Measurements from ENCODE around the gene KRT222. TPM values are rescaled to one million over a fixed set of nuclear protein-coding genes. Genes with fewer than 3 reads are reported as not detected.

Gene KRT222
- total and polyA plus RNA-seq, 8 donors, result 0.21 to 0.61 (median 0.38) TPM; not detected in 1

DNA sequence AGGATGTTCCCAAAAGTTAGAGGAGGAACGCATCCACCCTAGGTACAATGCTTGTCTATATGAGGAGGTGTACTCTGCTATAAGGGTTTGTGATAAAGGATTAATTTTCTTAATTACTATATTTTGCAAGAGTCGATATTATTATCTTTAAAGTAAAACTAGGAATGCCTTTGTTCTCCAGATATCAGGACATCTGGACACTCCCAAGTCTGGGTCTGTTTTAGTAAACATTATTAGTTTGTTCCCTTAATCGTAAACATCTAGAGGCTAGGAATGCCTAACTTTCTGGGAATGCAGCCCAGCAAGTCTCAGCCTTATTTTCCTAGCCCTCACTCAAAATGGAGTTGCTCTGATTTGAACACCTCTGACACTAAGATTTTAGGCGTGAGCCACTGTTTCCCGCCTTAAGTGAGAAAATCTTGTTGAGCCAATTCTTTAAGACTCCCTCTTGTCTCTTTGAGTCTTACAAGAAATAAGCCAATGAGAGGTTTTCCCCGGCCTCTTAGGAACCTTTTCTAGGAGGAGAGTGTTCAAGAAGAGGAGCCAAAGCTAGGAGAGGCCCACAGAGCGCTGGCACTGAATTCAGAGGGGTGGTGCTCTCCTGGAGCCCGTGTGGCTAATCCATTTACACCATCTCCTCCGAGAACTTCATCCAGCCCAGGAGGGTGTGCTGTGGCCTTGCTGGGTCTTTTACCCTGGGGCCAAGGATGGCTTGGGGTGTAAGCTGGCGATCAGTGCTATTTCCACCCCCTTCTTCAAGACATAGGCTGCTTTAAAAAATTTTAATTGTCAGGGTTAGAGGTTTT lies 58.2 kb downstream of the KRT222 start:
- peak; percentile 88 for ATAC-seq
- intact Hi-C loops (cut with DNase I), result no loop called here
- H3K27ac ChIP-seq, result peak overlapping the region; percentile 50 to 55

DNA sequence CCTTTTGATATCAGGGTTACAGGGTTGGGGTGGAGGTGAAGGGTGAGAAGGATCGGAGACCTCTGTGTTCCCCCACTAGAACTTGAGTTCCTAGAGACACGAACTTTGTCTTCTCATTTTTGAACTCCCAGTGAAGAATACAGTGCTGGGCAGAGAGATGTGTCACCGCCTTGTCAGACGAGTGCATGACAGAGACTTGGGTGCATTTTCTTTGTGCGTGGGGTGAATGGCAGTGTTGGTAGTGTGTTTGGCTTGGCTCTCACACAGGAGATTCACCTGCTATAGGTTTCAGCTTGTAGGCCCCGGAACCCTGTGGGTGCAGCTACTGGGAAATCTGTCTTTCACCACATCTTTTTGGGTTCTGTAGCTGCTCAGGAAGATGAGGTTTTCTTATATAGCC lies 59.7 kb downstream of the KRT222 start:
- peaks cover 5 to 15% of the 10 kb centered on the region in 2 donors for H3K4me1 ChIP-seq
- intact Hi-C loops (cut with DNase I), result no loop called here

More for the DNA sequence above, 58.2 kb downstream of the KRT222 start:
- peak in 1 of 4 donors; percentile 49 for DNase-seq
- Histone ChIP-seq H3K27me3 (no peaks in the 10 kb centered on the region), H3K36me3 (no peaks in the 10 kb centered on the region), H3K4me3 (no peak overlapping the region), H3K4me1 (peaks cover 5 to 15% of the 10 kb centered on the region in 2 donors), H3K9me3 (no peaks in the 10 kb centered on the region)
- TF ChIP-seq, protein P1, sequence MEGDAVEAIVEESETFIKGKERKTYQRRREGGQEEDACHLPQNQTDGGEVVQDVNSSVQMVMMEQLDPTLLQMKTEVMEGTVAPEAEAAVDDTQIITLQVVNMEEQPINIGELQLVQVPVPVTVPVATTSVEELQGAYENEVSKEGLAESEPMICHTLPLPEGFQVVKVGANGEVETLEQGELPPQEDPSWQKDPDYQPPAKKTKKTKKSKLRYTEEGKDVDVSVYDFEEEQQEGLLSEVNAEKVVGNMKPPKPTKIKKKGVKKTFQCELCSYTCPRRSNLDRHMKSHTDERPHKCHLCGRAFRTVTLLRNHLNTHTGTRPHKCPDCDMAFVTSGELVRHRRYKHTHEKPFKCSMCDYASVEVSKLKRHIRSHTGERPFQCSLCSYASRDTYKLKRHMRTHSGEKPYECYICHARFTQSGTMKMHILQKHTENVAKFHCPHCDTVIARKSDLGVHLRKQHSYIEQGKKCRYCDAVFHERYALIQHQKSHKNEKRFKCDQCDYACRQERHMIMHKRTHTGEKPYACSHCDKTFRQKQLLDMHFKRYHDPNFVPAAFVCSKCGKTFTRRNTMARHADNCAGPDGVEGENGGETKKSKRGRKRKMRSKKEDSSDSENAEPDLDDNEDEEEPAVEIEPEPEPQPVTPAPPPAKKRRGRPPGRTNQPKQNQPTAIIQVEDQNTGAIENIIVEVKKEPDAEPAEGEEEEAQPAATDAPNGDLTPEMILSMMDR (IDR thresholded peaks at IDR 0.05), result no peak

More for the DNA sequence above, 59.7 kb downstream of the KRT222 start:
- no peak for ATAC-seq
- H3K4me3 ChIP-seq, result no peak overlapping the region
- no peaks in the 10 kb centered on the region for H3K36me3 ChIP-seq
- no peaks in the 10 kb centered on the region for H3K9me3 ChIP-seq
- no peaks in the 10 kb centered on the region for H3K27me3 ChIP-seq
- no peak overlapping the region for H3K27ac ChIP-seq
- TF ChIP-seq, protein P1 (IDR thresholded peaks at IDR 0.05), result no peak
- DNase-seq, result no peak

Other genes starting within 250 kb of the KRT222 start
- gene TOP2A, start 247.3 kb downstream of the KRT222 start, total RNA-seq, result 10 to 100 TPM; 18.1 to 40.0 TPM
- 100 to 1,000 TPM; 116 to 314 (median 158) TPM for gene TOP2A, start 247.3 kb downstream of the KRT222 start, polyA plus RNA-seq (ENCODE audit: insufficient read length in 6 of 6)
- gene IGFBP4, start 221.7 kb downstream of the KRT222 start, total RNA-seq, result 100 to 1,000 TPM; 333 to 407 TPM
- 100 to 1,000 TPM; 207 to 257 (median 227) TPM for gene IGFBP4, start 221.7 kb downstream of the KRT222 start, polyA plus RNA-seq (ENCODE audit: insufficient read length in 6 of 6)
- 1 to 10 TPM in 1 of 2 donors, under 1 TPM in 1; 0.23 to 1.6 TPM for gene TNS4, start 163.6 kb downstream of the KRT222 start, total RNA-seq
- gene TNS4, start 163.6 kb downstream of the KRT222 start, polyA plus RNA-seq (ENCODE audit: insufficient read length in 6 of 6), result under 1 TPM in 4 of 6 donors, not detected in 2; 0.03 to 0.18 (median 0.13) TPM
- 1 to 10 TPM in 1 of 2 donors, under 1 TPM in 1; 0.35 to 1.6 TPM for gene CCR7, start 99.7 kb downstream of the KRT222 start, total RNA-seq
- 1 to 10 TPM in 2 of 6 donors, under 1 TPM in 4; 0.48 to 1.3 (median 0.79) TPM for gene CCR7, start 99.7 kb downstream of the KRT222 start, polyA plus RNA-seq (ENCODE audit: insufficient read length in 6 of 6)
- 10 to 100 TPM; 83.9 to 87.6 TPM for gene SMARCE1, start 17.4 kb downstream of the KRT222 start, total RNA-seq
- gene SMARCE1, start 17.4 kb downstream of the KRT222 start, polyA plus RNA-seq (ENCODE audit: insufficient read length in 6 of 6), result 100 to 1,000 TPM; 217 to 262 (median 235) TPM
- not detected for gene KRT24, start 38.6 kb upstream of the KRT222 start, total RNA-seq
- gene KRT24, start 38.6 kb upstream of the KRT222 start, polyA plus RNA-seq (ENCODE audit: insufficient read length in 6 of 6), result not detected
- gene KRT25, start 90.2 kb upstream of the KRT222 start, total RNA-seq, result not detected
- gene KRT25, start 90.2 kb upstream of the KRT222 start, polyA plus RNA-seq (ENCODE audit: insufficient read length in 6 of 6), result not detected
- gene KRT26, start 107.0 kb upstream of the KRT222 start, total RNA-seq, result not detected
- not detected for gene KRT26, start 107.0 kb upstream of the KRT222 start, polyA plus RNA-seq (ENCODE audit: insufficient read length in 6 of 6)
- under 1 TPM; 0.44 to 0.55 TPM for gene KRT27, start 117.4 kb upstream of the KRT222 start, total RNA-seq
- gene KRT27, start 117.4 kb upstream of the KRT222 start, polyA plus RNA-seq (ENCODE audit: insufficient read length in 6 of 6), result under 1 TPM in 5 of 6 donors, not detected in 1; 0.18 to 0.64 (median 0.38) TPM
- gene KRT28, start 134.8 kb upstream of the KRT222 start, total RNA-seq, result not detected
- gene KRT28, start 134.8 kb upstream of the KRT222 start, polyA plus RNA-seq (ENCODE audit: insufficient read length in 6 of 6), result not detected
- 10 to 100 TPM; 42.0 to 43.2 TPM for gene KRT10, start 157.4 kb upstream of the KRT222 start, total RNA-seq
- gene KRT10, start 157.4 kb upstream of the KRT222 start, polyA plus RNA-seq (ENCODE audit: insufficient read length in 6 of 6), result 10 to 100 TPM; 30.5 to 58.2 (median 41.3) TPM
- not detected for gene KRT12, start 202.0 kb upstream of the KRT222 start, total RNA-seq
- under 1 TPM in 3 of 6 donors, not detected in 3; 0.10 to 0.26 (median 0.21) TPM for gene KRT12, start 202.0 kb upstream of the KRT222 start, polyA plus RNA-seq (ENCODE audit: insufficient read length in 6 of 6)
- gene KRT20, start 220.1 kb upstream of the KRT222 start, total RNA-seq, result not detected
- under 1 TPM in 2 of 6 donors, not detected in 4; 0.09 to 0.26 TPM for gene KRT20, start 220.1 kb upstream of the KRT222 start, polyA plus RNA-seq (ENCODE audit: insufficient read length in 6 of 6)